ENCODE results near the gene SLC66A3.

GRCh38 chr2:11134349-11134748, 20.9 kb upstream of the SLC66A3 start:
- no peak for TF ChIP-seq CREB1 (CRISPR knock-in tag; IDR thresholded peaks at IDR 0.05)
- no peak for TF ChIP-seq CTCF (IDR thresholded peaks at IDR 0.05)
- no peak for TF ChIP-seq MXD4 (CRISPR knock-in tag; IDR thresholded peaks at IDR 0.05; ENCODE audit: borderline replicate concordance)
- TF ChIP-seq ZNF423 (CRISPR knock-in tag; IDR thresholded peaks at IDR 0.05): no peak
- no peak for TF ChIP-seq MLX (CRISPR knock-in tag; IDR thresholded peaks at IDR 0.05)
- TF ChIP-seq FOXK1 (CRISPR knock-in tag; IDR thresholded peaks at IDR 0.05): no peak
- no peak for TF ChIP-seq GTF2I (CRISPR knock-in tag; conservative IDR thresholded peaks at IDR 0.05)
